ENCODE results near the gene L3MBTL2. TPM values are rescaled to one million over a fixed set of nuclear protein-coding genes. Genes with fewer than 3 reads are reported as not detected.
A peak's percentile ranks its signal among the peaks of the same experiment; 100 is the strongest.

Gene L3MBTL2
- total RNA-seq, 1 experiment from 2014 or later = 23.7 TPM

- peaks cover 17% of the 10 kb centered on the region for H3K36me3 ChIP-seq
- no peaks in the 10 kb centered on the region for H3K9me3 ChIP-seq (replicated peaks)
- DNase-seq (ENCODE audit: low read depth in 1 of 2, low spot score in 2 of 2) = no peak
- H3K27ac ChIP-seq = no peak within 1 kb of the TSS
- no peak within 1 kb of the TSS for H3K4me3 ChIP-seq
- H3K4me1 ChIP-seq (replicated peaks) = peaks cover 26% of the 10 kb centered on the region
- H3K27me3 ChIP-seq (replicated peaks) = no peaks in the 10 kb centered on the region
These were observed 35.4 kb downstream of the L3MBTL2 start, which contains the start of gene CHADL for GRCh38 chr22:41240377-41241132. CHADL (minus strand) TSS chr22:41240931; CDS start chr22:41240881, 50 bp downstream.

GRCh38 chr22:41241133-41241676, 36.1 kb downstream of the L3MBTL2 start:
- peaks cover 23% of the 10 kb centered on the region for H3K36me3 ChIP-seq
- H3K27me3 ChIP-seq (replicated peaks) = no peaks in the 10 kb centered on the region
- no peak overlapping the region for H3K27ac ChIP-seq
- no peaks in the 10 kb centered on the region for H3K9me3 ChIP-seq (replicated peaks)
- H3K4me3 ChIP-seq = no peak overlapping the region
- H3K4me1 ChIP-seq (replicated peaks) = peaks cover 26% of the 10 kb centered on the region
- DNase-seq (ENCODE audit: low read depth in 1 of 2, low spot score in 2 of 2) = no peak

- Histone ChIP-seq H3K27ac (no peak overlapping the region), H3K4me1 (replicated peaks) (peaks cover 23% of the 10 kb centered on the region), H3K36me3 (peaks cover 37% of the 10 kb centered on the region), H3K27me3 (replicated peaks) (no peaks in the 10 kb centered on the region), H3K4me3 (no peak overlapping the region), H3K9me3 (replicated peaks) (no peaks in the 10 kb centered on the region)
- peak in 1 of 2 experiments; percentile 25 for DNase-seq (ENCODE audit: low read depth in 1 of 2, low spot score in 2 of 2)
These were observed 37.4 kb downstream of the L3MBTL2 start for GRCh38 chr22:41242396-41243117.

- Histone ChIP-seq H3K27ac (no peak overlapping the region), H3K36me3 (peaks cover 45% of the 10 kb centered on the region), H3K27me3 (replicated peaks) (no peaks in the 10 kb centered on the region), H3K4me1 (replicated peaks) (peaks cover 15% of the 10 kb centered on the region), H3K9me3 (replicated peaks) (no peaks in the 10 kb centered on the region), H3K4me3 (no peak overlapping the region)
- peak in 1 of 2 experiments; percentile 44 for DNase-seq (ENCODE audit: low read depth in 1 of 2, low spot score in 2 of 2)
These were observed 38.2 kb downstream of the L3MBTL2 start for GRCh38 chr22:41243361-41243760.

- Histone ChIP-seq H3K9me3 (replicated peaks) (no peaks in the 10 kb centered on the region), H3K27me3 (replicated peaks) (no peaks in the 10 kb centered on the region), H3K36me3 (peaks cover 71% of the 10 kb centered on the region), H3K4me3 (no peak overlapping the region), H3K4me1 (replicated peaks) (peaks cover 15% of the 10 kb centered on the region), H3K27ac (no peak overlapping the region)
- no peak for DNase-seq (ENCODE audit: low read depth in 1 of 2, low spot score in 2 of 2)
These were observed 40.9 kb downstream of the L3MBTL2 start for GRCh38 chr22:41245917-41246499.

GRCh38 chr22:41247703-41248102, 42.6 kb downstream of the L3MBTL2 start:
- H3K36me3 ChIP-seq = peaks cover 87% of the 10 kb centered on the region
- H3K27ac ChIP-seq = no peak overlapping the region
- no peak for DNase-seq (ENCODE audit: low read depth in 1 of 2, low spot score in 2 of 2)
- peaks cover 10% of the 10 kb centered on the region for H3K4me1 ChIP-seq (replicated peaks)
- H3K9me3 ChIP-seq (replicated peaks) = no peaks in the 10 kb centered on the region
- no peaks in the 10 kb centered on the region for H3K27me3 ChIP-seq (replicated peaks)
- no peak overlapping the region for H3K4me3 ChIP-seq

- DNase-seq (ENCODE audit: low read depth in 1 of 2, low spot score in 2 of 2) = no peak
- Histone ChIP-seq H3K27ac (no peak overlapping the region), H3K9me3 (replicated peaks) (no peaks in the 10 kb centered on the region), H3K36me3 (peaks cover 90% of the 10 kb centered on the region), H3K4me1 (replicated peaks) (peaks cover 4% of the 10 kb centered on the region), H3K4me3 (no peak overlapping the region), H3K27me3 (replicated peaks) (no peaks in the 10 kb centered on the region)
These were observed 43.2 kb downstream of the L3MBTL2 start for GRCh38 chr22:41248314-41248713.

- H3K9me3 ChIP-seq (replicated peaks) = no peaks in the 10 kb centered on the region
- H3K36me3 ChIP-seq = peaks cover 94% of the 10 kb centered on the region
These were observed 43.6 kb downstream of the L3MBTL2 start for GRCh38 chr22:41248758-41249157.

GRCh38 chr22:41249442-41249841, 44.3 kb downstream of the L3MBTL2 start:
- no peaks in the 10 kb centered on the region for H3K27me3 ChIP-seq (replicated peaks)
- H3K4me3 ChIP-seq = no peak overlapping the region
- no peaks in the 10 kb centered on the region for H3K9me3 ChIP-seq (replicated peaks)
- DNase-seq (ENCODE audit: low read depth in 1 of 2, low spot score in 2 of 2) = no peak
- H3K36me3 ChIP-seq = peaks cover 97% of the 10 kb centered on the region
- H3K27ac ChIP-seq = no peak overlapping the region
- H3K4me1 ChIP-seq (replicated peaks) = no peaks in the 10 kb centered on the region

More at GRCh38 chr22:41248758-41249157, 43.6 kb downstream of the L3MBTL2 start:
- no peak overlapping the region for H3K27ac ChIP-seq
- DNase-seq (ENCODE audit: low read depth in 1 of 2, low spot score in 2 of 2) = no peak
- H3K27me3 ChIP-seq (replicated peaks) = no peaks in the 10 kb centered on the region
- no peak overlapping the region for H3K4me3 ChIP-seq
- H3K4me1 ChIP-seq (replicated peaks) = no peaks in the 10 kb centered on the region

GRCh38 chr22:41250127-41250526, 45.0 kb downstream of the L3MBTL2 start:
- no peak overlapping the region for H3K27ac ChIP-seq
- H3K9me3 ChIP-seq (replicated peaks) = no peaks in the 10 kb centered on the region
- H3K27me3 ChIP-seq (replicated peaks) = no peaks in the 10 kb centered on the region
- no peaks in the 10 kb centered on the region for H3K4me1 ChIP-seq (replicated peaks)
- H3K36me3 ChIP-seq = peaks cover 100% of the 10 kb centered on the region
- DNase-seq (ENCODE audit: low read depth in 1 of 2, low spot score in 2 of 2) = no peak
- no peak overlapping the region for H3K4me3 ChIP-seq

GRCh38 chr22:41252365-41252764, 47.3 kb downstream of the L3MBTL2 start:
- no peaks in the 10 kb centered on the region for H3K9me3 ChIP-seq (replicated peaks)
- peaks cover 15% of the 10 kb centered on the region for H3K4me1 ChIP-seq (replicated peaks)
- H3K27ac ChIP-seq = no peak overlapping the region
- no peaks in the 10 kb centered on the region for H3K27me3 ChIP-seq (replicated peaks)
- H3K36me3 ChIP-seq = peaks cover 99% of the 10 kb centered on the region
- DNase-seq (ENCODE audit: low read depth in 1 of 2, low spot score in 2 of 2) = no peak
- no peak overlapping the region for H3K4me3 ChIP-seq

- H3K27ac ChIP-seq = no peak overlapping the region
- peaks cover 23% of the 10 kb centered on the region for H3K4me1 ChIP-seq (replicated peaks)
- H3K36me3 ChIP-seq = peaks cover 99% of the 10 kb centered on the region
- DNase-seq (ENCODE audit: low read depth in 1 of 2, low spot score in 2 of 2) = no peak
- no peak overlapping the region for H3K4me3 ChIP-seq
- H3K9me3 ChIP-seq (replicated peaks) = no peaks in the 10 kb centered on the region
- no peaks in the 10 kb centered on the region for H3K27me3 ChIP-seq (replicated peaks)
These were observed 49.1 kb downstream of the L3MBTL2 start for GRCh38 chr22:41254230-41254629.

GRCh38 chr22:41256254-41257253, 51.4 kb downstream of the L3MBTL2 start:
- no peak overlapping the region for H3K4me3 ChIP-seq
- H3K27me3 ChIP-seq (replicated peaks) = no peaks in the 10 kb centered on the region
- no peak overlapping the region for H3K27ac ChIP-seq
- peak; percentile 49 to 69 for DNase-seq (ENCODE audit: low read depth in 1 of 2, low spot score in 2 of 2)
- H3K4me1 ChIP-seq (replicated peaks) = peaks cover 23% of the 10 kb centered on the region
- no peaks in the 10 kb centered on the region for H3K9me3 ChIP-seq (replicated peaks)
- H3K36me3 ChIP-seq = peaks cover 99% of the 10 kb centered on the region

Data from SJSA1 (cell line).